MM.1S (cell line): ENCODE measurements around the gene SLC44A1.

ENCODE experiments used
- CTCF ChIP-seq: fragments of 300-600 bp; sonication (generic); IDR thresholded peaks from 2 replicates; pipeline ENCODE4 v1.5.1; 2016; ENCODE audit warnings: antibody characterized with exemption, low read length, mixed read lengths
- EZH2 ChIP-seq: fragments of 300-600 bp; sonication (generic); optimal IDR thresholded peaks from 2 replicates; pipeline ENCODE3; 2017; ENCODE audit warnings: low read depth, mild to moderate bottlenecking, antibody characterized with exemption, low read length, mixed read lengths

DNA sequence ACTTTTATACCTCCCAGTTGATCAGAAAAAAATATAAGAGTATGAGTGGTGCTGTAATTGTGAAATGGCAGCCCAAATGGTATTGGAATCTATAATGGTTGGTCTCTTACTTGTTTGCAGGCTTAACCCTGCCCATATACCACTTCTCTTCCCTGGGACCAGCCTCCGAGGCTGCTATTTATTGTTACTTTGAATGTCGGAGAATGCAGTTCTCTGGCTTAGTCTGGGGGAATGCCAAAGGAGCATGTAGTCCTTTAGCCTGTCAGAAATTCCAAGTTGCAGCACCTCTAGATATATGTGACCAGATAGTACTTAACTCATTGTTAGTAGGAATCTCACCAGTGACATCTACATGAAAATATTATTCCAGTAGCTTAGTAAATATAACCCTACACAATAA, 47.5 kb downstream of the SLC44A1 start:
- TF ChIP-seq CTCF (no peak), EZH2 (no peak)
